Fibroblast of gingiva (primary cell): ENCODE results near the gene ALPL.
A peak's percentile ranks its signal among the peaks of the same experiment; 100 is the strongest.

Source experiments
- DNase-seq: peaks from one replicate; pipeline ENCODE4 v3.0.0-alpha.2; 2011; ENCODE audit warnings: low read depth

Gene ALPL

DNA sequence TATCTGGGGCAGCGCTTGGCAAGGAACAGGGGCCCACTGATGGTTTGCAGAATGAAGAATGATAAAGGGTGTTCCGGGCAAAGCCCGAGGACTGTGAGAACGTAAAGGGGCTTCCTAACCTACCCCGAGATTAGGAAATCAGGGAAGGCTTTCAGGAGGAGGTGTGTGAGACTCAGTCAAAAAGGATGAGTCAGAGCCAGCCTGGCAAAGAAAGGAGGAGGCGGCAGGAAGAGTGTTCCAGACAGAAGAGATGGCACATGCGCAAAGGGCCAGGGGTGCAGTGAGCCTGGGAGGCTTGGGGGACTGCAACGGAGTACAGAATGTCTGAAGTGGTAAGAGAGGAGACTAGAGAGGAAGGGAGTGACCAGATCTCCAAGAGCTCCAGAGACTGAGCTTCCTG is 89.7 kb downstream of the ALPL start:
- DNase-seq: no peak

- DNase-seq: no peak
Observed at GRCh38 chr1:21599402-21599801, 90.2 kb downstream of the ALPL start.

- DNase-seq: no peak
Observed at GRCh38 chr1:21601278-21602048, 92.2 kb downstream of the ALPL start.

DNA sequence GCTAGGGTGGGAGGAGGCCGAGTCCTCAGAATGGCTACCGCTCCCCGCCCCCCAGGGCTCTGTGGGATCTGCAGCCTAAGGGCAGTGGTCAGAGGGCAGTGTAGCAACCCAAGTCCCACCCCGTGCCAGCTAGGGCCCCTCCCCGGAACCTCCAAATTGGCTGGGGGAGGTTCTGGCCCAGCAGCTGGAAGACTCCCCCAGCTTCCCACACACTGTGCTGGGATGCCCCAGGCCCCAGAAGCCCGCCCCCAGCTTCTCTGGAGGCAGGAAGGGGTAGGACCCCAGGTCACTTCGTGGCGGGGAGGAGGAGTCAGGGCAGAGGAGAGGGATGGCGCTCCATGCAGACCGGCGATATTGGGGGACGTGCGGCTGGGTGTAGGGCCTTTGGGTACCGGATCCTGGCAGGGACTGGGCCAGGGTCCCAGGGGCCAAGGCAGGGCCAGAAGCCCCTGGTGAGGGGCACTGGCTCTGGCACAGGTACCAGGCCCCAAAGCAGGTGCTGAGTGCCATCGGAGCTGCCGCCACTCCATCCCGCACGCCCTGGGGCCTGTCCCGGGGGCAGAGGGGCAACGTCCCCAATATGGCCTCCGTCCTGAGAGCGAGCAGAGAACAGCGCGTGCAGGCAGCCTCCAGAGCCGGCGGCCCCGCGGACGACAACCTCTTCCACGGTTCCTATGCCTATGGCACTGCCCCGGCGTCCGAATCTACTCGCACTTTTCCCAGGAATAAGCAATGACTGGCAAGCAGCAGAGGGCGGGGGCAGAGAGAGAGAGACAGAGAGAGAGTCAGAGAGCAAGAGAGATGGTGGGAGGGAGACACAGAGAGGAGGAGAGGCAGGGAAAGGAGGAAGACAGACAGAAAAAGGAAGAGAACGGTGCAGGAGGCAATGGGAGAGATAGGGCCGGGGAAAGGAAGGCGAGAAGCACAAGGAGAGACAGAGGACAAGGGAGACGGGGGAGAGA is 94.2 kb downstream of the ALPL start:
- no peak for DNase-seq

DNA sequence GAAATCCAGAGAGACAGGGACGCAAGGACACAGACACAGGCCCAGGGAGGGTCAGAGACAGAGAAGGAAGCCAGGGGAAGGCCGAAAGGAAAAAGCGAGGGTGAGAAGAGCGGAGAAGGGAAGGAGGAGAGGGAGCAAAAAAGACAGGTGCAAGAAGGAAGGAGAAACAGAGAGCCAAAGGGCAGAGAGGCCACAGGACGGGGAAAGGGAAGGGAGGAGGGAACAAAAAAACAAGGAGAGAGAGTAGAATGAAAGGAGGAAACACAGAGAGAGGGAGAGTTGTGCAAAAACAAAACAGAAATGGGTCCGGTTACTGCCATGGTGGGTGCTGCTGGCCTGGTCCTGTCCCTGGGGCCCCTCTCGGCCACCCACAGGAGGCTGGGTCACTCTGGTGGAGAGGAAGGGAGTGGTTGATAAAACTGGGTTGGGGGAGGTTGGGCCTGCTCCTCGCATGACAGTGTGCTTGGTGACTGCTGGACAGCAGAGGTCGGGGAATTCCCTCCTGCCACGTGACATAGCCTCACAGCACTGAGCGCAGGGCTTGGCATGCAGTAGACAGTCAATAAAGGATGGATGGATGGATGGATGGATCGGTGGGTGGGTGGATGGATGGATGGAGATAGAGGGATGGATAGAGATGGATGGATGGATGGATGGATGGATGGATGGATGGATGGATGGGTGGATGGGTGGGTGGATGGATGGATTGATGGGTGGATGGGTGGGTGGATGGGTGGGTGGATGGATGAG is 95.2 kb downstream of the ALPL start:
- no peak for DNase-seq

DNA sequence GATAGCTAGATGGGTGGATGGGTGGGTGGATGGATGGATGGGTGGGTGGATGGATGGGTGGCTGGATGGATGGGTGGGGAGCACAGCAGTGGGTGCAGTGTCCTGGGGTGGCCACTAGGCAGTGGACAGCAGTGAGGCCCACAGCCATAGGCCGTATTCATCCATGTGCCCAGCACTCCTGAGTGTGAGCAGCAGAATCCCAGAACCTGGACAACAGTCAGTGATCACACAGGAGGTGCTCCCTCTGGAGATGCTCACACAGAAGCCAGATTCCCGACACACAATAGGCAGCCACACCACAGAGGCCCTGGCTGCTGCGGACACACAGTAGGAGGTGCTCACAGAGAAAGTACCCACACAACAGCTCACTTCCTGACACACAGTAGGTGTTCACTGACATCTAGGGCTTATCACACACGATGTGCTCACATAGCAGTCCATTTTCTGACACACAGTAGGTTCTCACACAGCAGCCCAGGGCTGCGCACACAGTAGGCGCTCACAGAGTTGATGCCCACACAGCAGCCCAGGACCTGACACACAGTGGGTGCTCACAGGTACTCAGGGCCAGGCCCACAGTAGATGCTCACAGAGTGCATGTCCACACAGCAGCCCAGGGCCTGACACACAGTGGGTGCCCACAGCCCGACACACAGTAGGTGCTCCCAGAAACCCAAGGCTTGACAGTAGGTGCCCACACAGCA is 95.9 kb downstream of the ALPL start:
- no peak for DNase-seq

DNA sequence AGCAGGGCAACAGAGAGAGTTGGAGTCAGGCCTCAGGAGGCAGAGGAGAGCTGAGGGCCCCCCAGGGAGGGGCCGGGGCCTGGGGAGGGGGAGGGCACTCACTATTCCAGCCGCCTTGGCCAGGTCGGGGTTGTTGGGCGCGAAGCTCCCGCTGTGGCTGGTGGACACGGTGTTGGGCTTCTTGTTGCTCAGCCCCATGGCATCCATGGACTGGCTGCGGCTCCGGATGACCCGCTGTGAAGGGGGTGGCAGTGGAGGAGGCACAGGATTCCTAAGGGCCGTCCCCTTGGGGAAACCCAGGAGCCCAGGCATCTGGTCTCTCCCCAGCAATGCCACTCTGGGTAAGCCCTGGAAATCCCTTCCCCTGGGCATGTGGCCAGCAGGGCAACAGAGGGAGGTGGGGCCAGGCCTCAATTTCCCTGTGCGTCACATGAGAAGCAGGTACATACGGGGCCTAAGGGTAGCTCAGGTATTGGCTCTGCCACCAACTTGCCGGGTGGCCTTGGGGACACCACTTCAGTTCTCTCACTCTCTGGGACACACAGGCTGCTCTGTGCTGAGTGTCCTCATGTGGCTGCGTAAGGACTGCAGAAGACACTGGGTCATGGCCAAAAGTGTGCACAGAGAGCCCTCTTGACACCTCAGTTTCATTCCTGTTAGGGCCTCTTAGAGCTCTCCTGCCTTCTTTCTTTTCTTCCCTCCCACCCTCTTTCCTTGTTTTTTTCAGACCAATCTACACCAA is 96.9 kb downstream of the ALPL start:
- no peak for DNase-seq

DNA sequence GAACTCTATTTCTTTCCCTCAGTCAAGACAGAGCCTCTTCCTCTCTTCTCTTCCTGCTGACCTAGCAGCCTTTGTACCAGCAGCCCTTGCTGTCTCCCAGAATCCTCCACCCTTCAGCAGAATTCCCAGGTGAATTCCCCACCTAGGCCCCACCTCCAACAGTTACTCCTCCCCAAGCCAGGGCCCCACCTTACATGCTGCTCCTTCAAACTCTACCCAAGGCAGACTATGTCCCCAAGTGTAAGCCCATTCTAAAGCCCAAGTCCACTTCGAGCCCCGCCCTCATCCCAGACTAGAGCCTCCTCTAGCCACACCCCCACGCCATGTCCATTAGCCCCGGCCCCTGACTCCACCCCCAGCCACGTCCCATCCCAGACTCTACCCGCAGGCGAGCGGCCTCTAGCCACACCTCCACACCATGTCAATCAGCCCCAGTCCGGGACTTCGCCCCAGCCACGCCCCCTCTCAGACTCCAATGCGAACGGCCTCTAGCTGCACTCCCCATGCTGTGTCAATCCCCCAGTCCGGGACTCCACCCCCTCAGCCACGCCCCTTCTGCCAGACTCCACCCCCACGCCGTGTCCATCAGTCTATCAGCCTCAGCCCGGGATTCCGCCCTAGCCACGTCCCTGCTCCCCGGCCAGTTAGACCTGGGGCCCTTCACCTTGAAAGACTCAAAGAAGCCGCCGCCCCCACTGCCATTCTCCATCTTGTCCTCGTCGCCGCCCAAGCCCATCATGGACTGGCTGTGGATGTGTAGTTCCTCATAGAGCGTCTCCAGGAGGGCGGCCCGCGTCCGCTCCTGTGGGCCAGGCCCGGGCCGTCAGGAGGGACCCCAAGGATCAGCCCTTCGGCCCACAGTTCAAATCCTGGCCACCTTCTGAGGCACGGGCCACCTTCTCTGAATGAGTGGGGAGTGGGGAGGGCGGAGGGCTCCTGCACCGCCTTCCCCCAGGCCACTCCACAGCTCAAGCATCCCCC is 98.6 kb downstream of the ALPL start:
- peak; percentile 59 for DNase-seq

- DNase-seq: no peak
Observed at GRCh38 chr1:21608798-21609197, 99.6 kb downstream of the ALPL start.

GRCh38 chr1:21610027-21610426 is 100.8 kb downstream of the ALPL start:
- DNase-seq: no peak

GRCh38 chr1:21610989-21611785 is 102.0 kb downstream of the ALPL start:
- DNase-seq: no peak

- no peak for DNase-seq
Observed at GRCh38 chr1:21612057-21612456, 102.8 kb downstream of the ALPL start.

DNA sequence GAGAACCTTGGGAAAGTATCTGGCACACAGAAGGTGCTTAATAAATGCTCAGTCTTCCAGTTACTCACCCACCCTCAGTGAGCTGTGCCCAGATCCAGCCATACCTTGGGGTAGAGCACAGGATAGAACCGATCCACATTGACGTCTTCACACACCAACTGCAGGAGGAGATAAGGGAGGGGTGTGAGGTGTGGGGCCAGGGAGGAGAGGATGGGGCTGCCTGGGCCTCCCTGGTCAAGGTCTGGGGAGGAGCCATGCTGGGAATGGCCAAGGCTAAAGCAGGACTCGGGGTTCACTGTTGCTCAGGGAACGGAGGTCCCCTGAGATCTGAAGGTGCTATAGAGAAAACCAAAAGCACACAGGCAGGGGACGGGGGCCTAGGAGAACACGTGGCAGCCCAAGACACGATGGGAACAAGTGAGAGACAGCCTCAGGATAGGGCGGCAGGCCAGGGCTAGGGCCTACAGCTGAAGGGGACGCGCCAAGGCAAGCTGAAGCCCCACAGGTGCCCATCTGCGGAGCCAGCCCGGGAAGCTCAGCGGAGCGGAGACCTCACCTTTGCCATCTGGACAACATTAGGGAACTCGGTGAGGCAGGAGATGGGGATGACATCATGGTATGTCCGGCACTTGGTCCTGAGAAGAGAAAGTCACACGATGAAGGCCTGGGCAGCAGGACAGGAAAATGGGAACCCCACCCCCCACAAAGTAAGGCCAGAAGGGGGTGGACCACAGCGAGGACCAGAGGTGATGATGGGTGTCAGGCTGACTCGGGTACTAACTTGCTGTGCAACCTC is 104.0 kb downstream of the ALPL start:
- no peak for DNase-seq

DNA sequence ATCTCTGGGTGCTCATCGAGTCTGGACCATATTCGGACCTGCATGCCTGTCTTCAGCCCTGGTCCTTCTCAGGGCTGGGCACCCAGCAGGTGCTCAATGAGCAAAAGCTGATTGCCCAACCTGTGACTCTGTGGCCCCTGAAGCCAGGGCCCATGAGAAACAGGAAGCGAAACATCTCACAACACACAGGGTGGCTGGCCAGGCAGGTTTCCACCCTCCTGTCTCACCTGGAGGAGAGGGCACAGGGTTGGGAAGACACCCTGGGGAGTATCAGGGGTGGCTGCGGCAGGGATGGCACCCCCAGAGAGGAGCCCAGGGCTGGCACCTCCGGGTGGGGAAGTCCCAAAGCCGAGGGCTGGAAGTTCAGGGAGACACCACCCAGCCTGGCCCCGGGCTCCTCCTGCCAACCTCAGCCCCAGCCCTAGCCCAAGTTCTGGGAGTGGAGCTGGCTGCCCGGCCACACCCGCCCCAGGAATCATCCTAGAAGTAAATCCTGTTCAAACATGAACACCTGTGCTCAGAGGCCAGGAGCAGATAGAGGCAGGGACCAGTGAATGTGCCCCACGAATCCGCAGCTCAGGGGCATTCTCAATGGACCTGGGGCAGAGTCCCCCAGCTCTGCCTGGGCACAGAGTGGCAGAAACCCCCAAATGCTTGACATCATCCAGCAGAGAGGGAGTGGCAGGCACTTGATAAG is 105.3 kb downstream of the ALPL start:
- no peak for DNase-seq

DNA sequence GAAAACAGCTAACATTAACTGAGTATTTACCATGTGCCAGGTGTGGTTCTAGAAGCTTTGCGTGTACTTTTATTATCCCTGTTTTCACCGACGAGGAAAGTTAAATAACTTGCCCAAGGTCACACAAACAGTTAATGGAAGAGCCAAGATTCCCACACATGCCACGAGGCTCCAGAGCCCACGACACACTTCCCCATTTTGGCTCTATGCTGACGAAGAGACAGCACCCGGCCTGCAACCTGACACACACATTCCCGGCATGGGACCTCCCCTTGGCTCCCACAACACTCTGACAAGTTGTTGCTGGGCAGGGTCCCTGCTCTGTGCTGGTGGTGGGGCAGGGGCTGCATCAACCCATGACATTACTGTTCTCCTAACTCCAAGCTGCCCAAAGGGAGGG is 107.1 kb downstream of the ALPL start:
- DNase-seq: no peak

GRCh38 chr1:21617126-21617738 is 108.0 kb downstream of the ALPL start:
- no peak for DNase-seq

DNA sequence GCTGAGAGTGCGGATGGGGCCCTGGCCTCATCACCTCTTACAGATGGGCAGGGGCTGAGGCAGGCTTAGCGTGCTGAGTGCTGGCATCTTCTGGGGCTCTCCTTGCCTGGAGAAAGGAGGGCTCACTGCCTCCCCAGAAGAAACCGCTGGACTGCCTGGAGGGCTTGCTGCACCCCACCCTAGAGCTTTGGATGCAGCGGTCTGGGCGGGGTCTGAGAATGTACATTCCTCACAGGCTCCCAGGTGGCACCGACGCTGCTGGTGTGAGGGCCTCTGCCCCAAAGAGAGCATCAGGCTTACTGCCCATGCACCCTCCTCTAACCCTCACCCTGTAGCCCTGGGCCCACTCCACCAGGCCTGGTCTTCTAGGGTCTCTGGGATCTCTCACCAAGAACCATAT is 108.8 kb downstream of the ALPL start:
- no peak for DNase-seq
